HAP-1 (cell line): ENCODE results near the gene LSMEM2.
"Not testable (repeated sequence)": the region's sequence is repeated elsewhere in the genome, so short reads cannot be mapped to it uniquely, and the experiment has no call there.

Experiments used
- DNase-seq, 2 experiments: peaks; one replicate each; pipeline ENCODE4 v3.0.0-alpha.2; 2016 to 2020; ENCODE audit warnings: low spot score in 2 of 2
- H3K27me3 ChIP-seq: fragments of 250-450 bp; sonication (Bioruptor Pico); 2 replicates; pipeline ENCODE4 v1.5.1; 2020; ENCODE audit warnings: low read depth, mild to moderate bottlenecking, moderate library complexity
- H3K36me3 ChIP-seq: fragments of 250-450 bp; sonication (Bioruptor Pico); replicated peaks from 2 replicates; pipeline ENCODE4 v1.5.1; 2020; ENCODE audit warnings: mild to moderate bottlenecking
- H3K4me1 ChIP-seq: fragments of 250-450 bp; sonication (Bioruptor Pico); 2 replicates; pipeline ENCODE4 v1.5.1; 2020; ENCODE audit warnings: mild to moderate bottlenecking
- H3K4me3 ChIP-seq: fragments of 250-450 bp; sonication (Bioruptor Pico); 2 replicates; pipeline ENCODE4 v1.5.1; 2020; ENCODE audit warnings: mild to moderate bottlenecking, moderate library complexity
- H3K9me3 ChIP-seq: fragments of 250-450 bp; sonication (Bioruptor Pico); 2 replicates; pipeline ENCODE4 v1.5.1; 2020; ENCODE audit warnings: mild to moderate bottlenecking, moderate library complexity
- in situ Hi-C: fragments of 300-500 bp; cut with MboI; formaldehyde crosslinking; loops from 3 replicates; pipeline ENCODE4 v1.14.3; 2020; ENCODE audit warnings: low sequenced_read_pairs, inconsistent platforms, mixed read lengths

The LSMEM2 gene

GRCh38 chr3:50298836-50299637 lies 20.1 kb downstream of the LSMEM2 start, which contains the start of the genes HYAL3 and NAA80:
TSS of gene HYAL3 (minus strand) at chr3:50299405. CDS start at chr3:50295602, 3,803 bp downstream.
TSS of gene NAA80 (minus strand) at chr3:50299405. CDS start at chr3:50297463, 1,942 bp downstream.
- DNase-seq = peak; percentile 97 to 100
- peaks cover 12% of the 10 kb centered on the region for H3K4me1 ChIP-seq
- H3K4me3 ChIP-seq = peak within 1 kb of the TSS; percentile 75
- H3K27me3 ChIP-seq = no peaks in the 10 kb centered on the region
- in situ Hi-C loops = no loop called here
- no peaks in the 10 kb centered on the region for H3K9me3 ChIP-seq
- no peaks in the 10 kb centered on the region for H3K36me3 ChIP-seq

- no peak for DNase-seq
- in situ Hi-C loops = no loop called here
- peaks cover 12% of the 10 kb centered on the region for H3K4me1 ChIP-seq
- no peaks in the 10 kb centered on the region for H3K36me3 ChIP-seq
- H3K9me3 ChIP-seq = no peaks in the 10 kb centered on the region
- H3K4me3 ChIP-seq = peak overlapping the region; percentile 75
- H3K27me3 ChIP-seq = no peaks in the 10 kb centered on the region
These were observed 20.7 kb downstream of the LSMEM2 start for GRCh38 chr3:50299638-50299928.

GRCh38 chr3:50299929-50300680 lies 21.2 kb downstream of the LSMEM2 start:
- Histone ChIP-seq H3K4me3 (peak overlapping the region; percentile 75), H3K4me1 (peaks cover 12% of the 10 kb centered on the region)

GRCh38 chr3:50300681-50301254 lies 21.9 kb downstream of the LSMEM2 start:
- H3K9me3 ChIP-seq = no peaks in the 10 kb centered on the region
- H3K4me1 ChIP-seq = peaks cover 12% of the 10 kb centered on the region
- H3K27me3 ChIP-seq = no peaks in the 10 kb centered on the region
- no peak overlapping the region for H3K4me3 ChIP-seq
- no peak for DNase-seq
- H3K36me3 ChIP-seq = no peaks in the 10 kb centered on the region
- in situ Hi-C loops = no loop called here

More at GRCh38 chr3:50299929-50300680, 21.2 kb downstream of the LSMEM2 start:
- no peak for DNase-seq
- Histone ChIP-seq H3K9me3 (no peaks in the 10 kb centered on the region), H3K27me3 (no peaks in the 10 kb centered on the region), H3K36me3 (no peaks in the 10 kb centered on the region)
- in situ Hi-C loops = no loop called here

GRCh38 chr3:50302095-50303012 lies 23.5 kb downstream of the LSMEM2 start:
- no peak for DNase-seq
- Histone ChIP-seq H3K4me1 (peaks cover 12% of the 10 kb centered on the region), H3K36me3 (no peaks in the 10 kb centered on the region), H3K4me3 (no peak overlapping the region), H3K27me3 (no peaks in the 10 kb centered on the region), H3K9me3 (peaks cover 11% of the 10 kb centered on the region)
- in situ Hi-C loops = no loop called here

- peak in 1 of 2 experiments; percentile 71 for DNase-seq
- H3K4me1 ChIP-seq = peaks cover 10% of the 10 kb centered on the region
- in situ Hi-C loops = no loop called here
- H3K4me3 ChIP-seq = no peak within 1 kb of the TSS
- H3K27me3 ChIP-seq = no peaks in the 10 kb centered on the region
- peaks cover 14% of the 10 kb centered on the region for H3K9me3 ChIP-seq
- H3K36me3 ChIP-seq = no peaks in the 10 kb centered on the region
These were observed 24.3 kb downstream of the LSMEM2 start, which contains the start of gene HYAL1 for GRCh38 chr3:50303013-50303815. TSS of gene HYAL1 (minus strand) at chr3:50303574. CDS start at chr3:50302956, 618 bp downstream.

GRCh38 chr3:50304601-50305000 lies 25.7 kb downstream of the LSMEM2 start:
- no peak for DNase-seq
- Histone ChIP-seq H3K4me1 (peaks cover 8% of the 10 kb centered on the region), H3K27me3 (no peaks in the 10 kb centered on the region), H3K9me3 (peaks cover 21% of the 10 kb centered on the region), H3K36me3 (no peaks in the 10 kb centered on the region), H3K4me3 (no peak overlapping the region)
- in situ Hi-C loops = no loop called here

GRCh38 chr3:50312041-50312440 lies 33.2 kb downstream of the LSMEM2 start:
- DNase-seq = not testable (repeated sequence)

GRCh38 chr3:50314342-50314741 lies 35.5 kb downstream of the LSMEM2 start:
- no peak overlapping the region for H3K4me3 ChIP-seq
- in situ Hi-C loops = no loop called here

More at GRCh38 chr3:50312041-50312440, 33.2 kb downstream of the LSMEM2 start:
- H3K36me3 ChIP-seq, in situ Hi-C loops, H3K4me1 ChIP-seq, H3K4me3 ChIP-seq, H3K27me3 ChIP-seq: not testable (repeated sequence)
- peaks cover 12% of the 10 kb centered on the region for H3K9me3 ChIP-seq

GRCh38 chr3:50314816-50315215 lies 35.9 kb downstream of the LSMEM2 start:
- no peaks in the 10 kb centered on the region for H3K9me3 ChIP-seq
- no peaks in the 10 kb centered on the region for H3K4me1 ChIP-seq
- in situ Hi-C loops = no loop called here
- DNase-seq = no peak
- H3K36me3 ChIP-seq = peaks cover 27% of the 10 kb centered on the region
- no peaks in the 10 kb centered on the region for H3K27me3 ChIP-seq
- H3K4me3 ChIP-seq = no peak overlapping the region

More at GRCh38 chr3:50314342-50314741, 35.5 kb downstream of the LSMEM2 start:
- H3K27me3 ChIP-seq = no peaks in the 10 kb centered on the region
- DNase-seq = no peak
- H3K36me3 ChIP-seq = peaks cover 22% of the 10 kb centered on the region
- no peaks in the 10 kb centered on the region for H3K4me1 ChIP-seq
- no peaks in the 10 kb centered on the region for H3K9me3 ChIP-seq

GRCh38 chr3:50316657-50317242 lies 37.9 kb downstream of the LSMEM2 start:
- Histone ChIP-seq H3K4me3 (no peak overlapping the region), H3K4me1 (peaks cover 7% of the 10 kb centered on the region), H3K27me3 (no peaks in the 10 kb centered on the region), H3K9me3 (no peaks in the 10 kb centered on the region), H3K36me3 (peaks cover 33% of the 10 kb centered on the region)
- DNase-seq = no peak
- in situ Hi-C loops = no loop called here

GRCh38 chr3:50317300-50317699 lies 38.4 kb downstream of the LSMEM2 start:
- in situ Hi-C loops = no loop called here
- Histone ChIP-seq H3K4me3 (no peak overlapping the region), H3K36me3 (peaks cover 33% of the 10 kb centered on the region), H3K9me3 (no peaks in the 10 kb centered on the region), H3K4me1 (peaks cover 10% of the 10 kb centered on the region), H3K27me3 (no peaks in the 10 kb centered on the region)
- DNase-seq = no peak
